ENCODE results near the gene ARL5A. TPM values are rescaled to one million over a fixed set of nuclear protein-coding genes. Genes with fewer than 3 reads are reported as not detected.

The ARL5A gene
- total RNA-seq, 1 donor from 2014 or later: 69.5 TPM

- TF ChIP-seq, protein P1, sequence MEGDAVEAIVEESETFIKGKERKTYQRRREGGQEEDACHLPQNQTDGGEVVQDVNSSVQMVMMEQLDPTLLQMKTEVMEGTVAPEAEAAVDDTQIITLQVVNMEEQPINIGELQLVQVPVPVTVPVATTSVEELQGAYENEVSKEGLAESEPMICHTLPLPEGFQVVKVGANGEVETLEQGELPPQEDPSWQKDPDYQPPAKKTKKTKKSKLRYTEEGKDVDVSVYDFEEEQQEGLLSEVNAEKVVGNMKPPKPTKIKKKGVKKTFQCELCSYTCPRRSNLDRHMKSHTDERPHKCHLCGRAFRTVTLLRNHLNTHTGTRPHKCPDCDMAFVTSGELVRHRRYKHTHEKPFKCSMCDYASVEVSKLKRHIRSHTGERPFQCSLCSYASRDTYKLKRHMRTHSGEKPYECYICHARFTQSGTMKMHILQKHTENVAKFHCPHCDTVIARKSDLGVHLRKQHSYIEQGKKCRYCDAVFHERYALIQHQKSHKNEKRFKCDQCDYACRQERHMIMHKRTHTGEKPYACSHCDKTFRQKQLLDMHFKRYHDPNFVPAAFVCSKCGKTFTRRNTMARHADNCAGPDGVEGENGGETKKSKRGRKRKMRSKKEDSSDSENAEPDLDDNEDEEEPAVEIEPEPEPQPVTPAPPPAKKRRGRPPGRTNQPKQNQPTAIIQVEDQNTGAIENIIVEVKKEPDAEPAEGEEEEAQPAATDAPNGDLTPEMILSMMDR (conservative IDR thresholded peaks at IDR 0.05; ENCODE audit: low read depth, low read length): no peak
- DNase-seq (ENCODE audit: low read depth): no peak
- no peak overlapping the region for H3K4me3 ChIP-seq (ENCODE audit: low read depth, low read length)
These were observed 69.5 kb downstream of the ARL5A start for GRCh38 chr2:151758744-151759143.

DNA sequence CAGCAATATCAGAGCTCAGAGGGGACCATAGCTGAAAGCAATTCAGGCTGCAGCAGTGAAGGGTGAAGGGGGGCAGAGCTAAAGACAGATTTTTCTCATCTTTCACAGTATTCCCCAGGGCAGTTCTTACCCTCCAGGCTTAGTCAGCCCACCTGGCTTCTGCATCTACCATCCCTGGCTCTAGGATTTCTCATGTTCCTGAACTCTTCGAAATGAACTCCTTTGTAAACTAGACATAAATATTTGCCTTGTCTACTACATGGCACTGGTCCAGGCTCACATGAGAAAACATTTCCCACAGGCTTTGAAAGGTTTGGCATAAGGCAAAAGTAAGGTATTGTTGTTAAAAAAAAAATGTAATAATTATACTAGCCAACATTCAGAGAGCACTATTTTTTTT is 70.4 kb downstream of the ARL5A start:
- TF ChIP-seq, protein P1 (conservative IDR thresholded peaks at IDR 0.05; ENCODE audit: low read depth, low read length): no peak
- DNase-seq (ENCODE audit: low read depth): no peak
- H3K4me3 ChIP-seq (ENCODE audit: low read depth, low read length): no peak overlapping the region

GRCh38 chr2:151756820-151757219 is 71.4 kb downstream of the ARL5A start:
- TF ChIP-seq, protein P1 (conservative IDR thresholded peaks at IDR 0.05; ENCODE audit: low read depth, low read length): no peak
- DNase-seq (ENCODE audit: low read depth): no peak
- H3K4me3 ChIP-seq (ENCODE audit: low read depth, low read length): no peak overlapping the region

DNA sequence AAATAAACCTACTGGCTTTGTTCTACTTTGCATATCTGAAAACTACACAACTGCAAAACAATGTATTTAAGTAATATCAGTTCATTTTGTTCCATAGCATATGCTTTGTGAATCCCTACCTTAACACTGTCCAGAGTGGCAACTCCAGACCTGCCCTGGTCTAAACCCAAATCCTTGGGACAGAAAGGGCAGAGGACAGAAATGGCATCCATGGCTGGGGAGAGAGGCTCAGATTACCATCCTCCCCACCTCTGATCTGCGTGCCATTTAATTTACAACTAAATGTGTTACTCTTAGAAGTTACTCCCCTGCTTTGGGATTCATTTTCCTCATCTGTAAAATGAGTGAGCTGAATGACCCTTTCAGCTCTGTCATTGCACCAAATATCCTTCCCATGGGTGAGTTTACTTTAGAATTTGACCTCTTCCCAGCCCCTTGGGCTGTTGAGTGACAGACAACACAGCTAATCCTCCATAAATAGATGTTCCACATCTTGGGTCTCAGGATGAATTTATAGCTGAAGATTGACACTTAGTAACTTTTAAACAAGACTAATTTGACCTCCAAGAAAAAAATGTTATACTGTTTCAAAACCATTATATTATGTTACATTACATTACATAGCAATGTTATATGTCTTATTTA is 73.8 kb downstream of the ARL5A start:
- H3K4me3 ChIP-seq (ENCODE audit: low read depth, low read length): no peak overlapping the region
- no peak for DNase-seq (ENCODE audit: low read depth)
- TF ChIP-seq, protein P1 (conservative IDR thresholded peaks at IDR 0.05; ENCODE audit: low read depth, low read length): no peak

GRCh38 chr2:151753540-151753939 is 74.7 kb downstream of the ARL5A start:
- DNase-seq (ENCODE audit: low read depth): no peak
- TF ChIP-seq, protein P1 (conservative IDR thresholded peaks at IDR 0.05; ENCODE audit: low read depth, low read length): no peak
- no peak overlapping the region for H3K4me3 ChIP-seq (ENCODE audit: low read depth, low read length)

Other genes with a start within 250 kb of the ARL5A start
- gene NEB, start 93.9 kb downstream of the ARL5A start, total RNA-seq: under 0.01 and 0.07 TPM in 2 replicates